ENCODE measurements around the gene ZNF827. TPM values are rescaled to one million over a fixed set of nuclear protein-coding genes. Genes with fewer than 3 reads are reported as not detected.

The ZNF827 gene
- total RNA-seq, 1 experiment from 2014 or later, result 26.2 TPM

DNA sequence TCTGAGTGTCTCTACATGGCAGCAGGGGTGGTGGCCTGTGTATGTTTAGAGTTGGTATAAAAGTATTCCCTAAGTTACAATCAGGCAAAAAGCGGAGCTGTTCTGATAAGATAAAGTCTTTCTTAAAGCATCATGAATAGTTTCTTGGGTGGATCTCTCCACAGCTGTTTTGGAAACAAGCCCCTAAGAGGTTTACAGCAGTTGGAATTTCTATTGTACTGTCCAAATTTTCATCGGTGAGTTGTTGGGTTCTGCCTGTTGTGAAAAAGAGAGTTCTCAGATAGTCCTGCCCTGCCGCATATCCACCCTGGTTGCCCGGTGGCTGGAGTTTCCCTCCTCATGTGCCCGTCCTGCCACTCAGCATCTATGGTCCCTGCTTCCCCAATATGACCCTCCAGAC lies 208.6 kb downstream of the ZNF827 start:
- no peak overlapping the region for H3K4me3 Mint-ChIP-seq (ENCODE audit: low read depth, unreplicated experiment)
- BruUV-seq (replicated peaks), result no TSS peak
- H3K4me1 Mint-ChIP-seq (ENCODE audit: low read depth, unreplicated experiment), result peaks cover 19% of the 10 kb centered on the region
- CTCF ChIA-PET, result no interaction called here
- no peaks in the 10 kb centered on the region for H3K27me3 Mint-ChIP-seq (ENCODE audit: unreplicated experiment)
- peaks cover 23% of the 10 kb centered on the region for H3K36me3 Mint-ChIP-seq (ENCODE audit: insufficient read depth, unreplicated experiment)
- H3K9me3 Mint-ChIP-seq (ENCODE audit: low read depth, unreplicated experiment), result no peaks in the 10 kb centered on the region
- H3K27ac Mint-ChIP-seq (ENCODE audit: unreplicated experiment), result no peak overlapping the region
- TF ChIP-seq, protein P1, sequence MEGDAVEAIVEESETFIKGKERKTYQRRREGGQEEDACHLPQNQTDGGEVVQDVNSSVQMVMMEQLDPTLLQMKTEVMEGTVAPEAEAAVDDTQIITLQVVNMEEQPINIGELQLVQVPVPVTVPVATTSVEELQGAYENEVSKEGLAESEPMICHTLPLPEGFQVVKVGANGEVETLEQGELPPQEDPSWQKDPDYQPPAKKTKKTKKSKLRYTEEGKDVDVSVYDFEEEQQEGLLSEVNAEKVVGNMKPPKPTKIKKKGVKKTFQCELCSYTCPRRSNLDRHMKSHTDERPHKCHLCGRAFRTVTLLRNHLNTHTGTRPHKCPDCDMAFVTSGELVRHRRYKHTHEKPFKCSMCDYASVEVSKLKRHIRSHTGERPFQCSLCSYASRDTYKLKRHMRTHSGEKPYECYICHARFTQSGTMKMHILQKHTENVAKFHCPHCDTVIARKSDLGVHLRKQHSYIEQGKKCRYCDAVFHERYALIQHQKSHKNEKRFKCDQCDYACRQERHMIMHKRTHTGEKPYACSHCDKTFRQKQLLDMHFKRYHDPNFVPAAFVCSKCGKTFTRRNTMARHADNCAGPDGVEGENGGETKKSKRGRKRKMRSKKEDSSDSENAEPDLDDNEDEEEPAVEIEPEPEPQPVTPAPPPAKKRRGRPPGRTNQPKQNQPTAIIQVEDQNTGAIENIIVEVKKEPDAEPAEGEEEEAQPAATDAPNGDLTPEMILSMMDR (IDR thresholded peaks at IDR 0.05; ENCODE audit: unreplicated experiment), result no peak
- intact Hi-C loops (cut with micrococcal nuclease; ENCODE audit: unreplicated experiment), result loop anchor here (5.0 to 10.0 kb wide), 4 partner anchors 48 to 245 kb away; partner anchors contain the start of genes C4orf51, SMAD1 and ZNF827
- DNase-seq, result no peak

DNA sequence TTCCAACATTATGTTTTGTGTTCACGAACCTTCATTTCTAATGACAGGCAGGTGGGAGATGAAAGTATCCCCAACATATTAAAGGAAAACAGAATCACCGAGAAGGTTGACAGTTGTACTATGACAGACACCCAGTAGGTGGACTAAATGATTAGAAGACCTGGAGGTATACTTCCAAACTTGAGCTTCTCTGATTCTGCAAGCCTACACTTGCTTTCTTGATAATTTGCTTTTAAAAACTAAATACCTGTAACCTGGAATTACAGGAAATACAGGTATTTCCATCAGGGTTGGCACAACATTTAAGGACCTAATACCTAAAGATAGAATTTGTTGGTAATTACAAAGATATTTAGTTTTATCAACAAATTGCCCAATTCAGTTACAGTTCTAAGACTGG lies 215.3 kb downstream of the ZNF827 start:
- no peak overlapping the region for H3K27ac Mint-ChIP-seq (ENCODE audit: unreplicated experiment)
- no peak overlapping the region for H3K4me3 Mint-ChIP-seq (ENCODE audit: low read depth, unreplicated experiment)
- no peaks in the 10 kb centered on the region for H3K36me3 Mint-ChIP-seq (ENCODE audit: insufficient read depth, unreplicated experiment)
- intact Hi-C loops (cut with micrococcal nuclease; ENCODE audit: unreplicated experiment), result no loop called here
- BruUV-seq (replicated peaks), result no TSS peak
- TF ChIP-seq, protein P1 (IDR thresholded peaks at IDR 0.05; ENCODE audit: unreplicated experiment), result no peak
- CTCF ChIA-PET, result interaction anchor here (1.1 to 1.4 kb wide), 2 partner anchors 34 to 100 kb away, joined by 3 read pairs; no protein-coding TSS in a partner anchor
- no peaks in the 10 kb centered on the region for H3K27me3 Mint-ChIP-seq (ENCODE audit: unreplicated experiment)
- no peak for DNase-seq
- H3K9me3 Mint-ChIP-seq (ENCODE audit: low read depth, unreplicated experiment), result peaks cover 4% of the 10 kb centered on the region
- peaks cover 13% of the 10 kb centered on the region for H3K4me1 Mint-ChIP-seq (ENCODE audit: low read depth, unreplicated experiment)

DNA sequence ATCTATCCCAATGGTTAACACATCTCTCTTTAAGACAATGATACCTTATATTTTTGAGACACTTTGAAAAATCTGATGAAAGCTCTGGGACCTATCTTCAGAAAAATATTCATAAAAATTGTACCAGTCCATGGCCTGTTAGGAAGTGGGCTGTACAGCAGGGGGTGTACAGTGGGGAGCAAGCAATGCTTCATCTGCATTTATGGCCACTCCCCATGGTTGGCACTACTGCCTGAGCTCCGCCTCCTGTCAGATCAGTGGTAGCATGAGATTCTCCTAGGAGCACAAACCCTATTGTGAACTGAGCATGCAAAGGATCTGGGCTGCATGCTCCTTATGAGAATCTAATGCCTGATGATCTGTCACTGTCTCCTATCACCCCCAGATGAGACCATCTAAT lies 216.1 kb downstream of the ZNF827 start:
- H3K4me3 Mint-ChIP-seq (ENCODE audit: low read depth, unreplicated experiment), result no peak overlapping the region
- CTCF ChIA-PET, result no interaction called here

DNA sequence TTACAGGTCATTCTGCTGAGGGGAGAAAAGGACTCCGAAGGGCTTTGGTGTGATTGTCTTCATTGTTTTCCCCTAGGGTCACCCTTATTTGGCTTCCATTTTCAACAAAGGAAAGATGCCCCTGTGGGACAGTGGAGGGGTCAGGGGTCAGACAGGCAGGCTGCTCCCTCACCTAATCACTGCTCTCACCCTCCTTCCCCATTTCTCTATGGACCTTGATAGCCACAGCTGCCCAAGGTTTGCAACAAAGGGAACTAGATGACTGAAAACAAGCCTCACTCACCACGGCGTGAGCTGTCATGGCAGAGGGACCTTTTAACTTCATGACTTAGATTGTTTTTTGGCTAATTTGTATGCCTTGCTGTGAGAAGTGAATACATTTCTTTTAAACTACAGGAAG lies 218.0 kb downstream of the ZNF827 start:
- no peaks in the 10 kb centered on the region for H3K36me3 Mint-ChIP-seq (ENCODE audit: insufficient read depth, unreplicated experiment)
- CTCF ChIA-PET, result no interaction called here
- no peak for DNase-seq
- no TSS peak for BruUV-seq (replicated peaks)
- intact Hi-C loops (cut with micrococcal nuclease; ENCODE audit: unreplicated experiment), result no loop called here
- H3K4me3 Mint-ChIP-seq (ENCODE audit: low read depth, unreplicated experiment), result no peak overlapping the region
- peaks cover 13% of the 10 kb centered on the region for H3K4me1 Mint-ChIP-seq (ENCODE audit: low read depth, unreplicated experiment)
- peaks cover 4% of the 10 kb centered on the region for H3K9me3 Mint-ChIP-seq (ENCODE audit: low read depth, unreplicated experiment)
- no peaks in the 10 kb centered on the region for H3K27me3 Mint-ChIP-seq (ENCODE audit: unreplicated experiment)
- TF ChIP-seq, protein P1 (IDR thresholded peaks at IDR 0.05; ENCODE audit: unreplicated experiment), result no peak
- no peak overlapping the region for H3K27ac Mint-ChIP-seq (ENCODE audit: unreplicated experiment)

More for the DNA sequence above, 216.1 kb downstream of the ZNF827 start:
- Mint-ChIP-seq H3K27me3 (ENCODE audit: unreplicated experiment) (no peaks in the 10 kb centered on the region), H3K27ac (ENCODE audit: unreplicated experiment) (no peak overlapping the region), H3K36me3 (ENCODE audit: insufficient read depth, unreplicated experiment) (no peaks in the 10 kb centered on the region), H3K4me1 (ENCODE audit: low read depth, unreplicated experiment) (peaks cover 13% of the 10 kb centered on the region), H3K9me3 (ENCODE audit: low read depth, unreplicated experiment) (peaks cover 4% of the 10 kb centered on the region)
- intact Hi-C loops (cut with micrococcal nuclease; ENCODE audit: unreplicated experiment), result no loop called here
- no TSS peak for BruUV-seq (replicated peaks)
- no peak for DNase-seq
- TF ChIP-seq, protein P1 (IDR thresholded peaks at IDR 0.05; ENCODE audit: unreplicated experiment), result no peak

Measured in Calu3 (cell line).